Naive thymus-derived CD4-positive, alpha-beta T cell (primary cell): Measurements from ENCODE around the gene GRIK1. TPM values are rescaled to one million over a fixed set of nuclear protein-coding genes. Genes with fewer than 3 reads are reported as not detected.

Experiments
- ATAC-seq: fragments of 150-1000 bp; cut with Tn5 transposase; 2 replicates; pipeline ENCODE4 v1.10.0; 2021; ENCODE audit warnings: mild to moderate bottlenecking, moderate library complexity
- CTCF ChIA-PET: fragments of 350-600 bp; sonication (Branson Sonifier 250); formaldehyde crosslinking; loops from one replicate; lab custom pipeline; 2021; ENCODE audit warnings: antibody characterized with exemption; lab: Charles Lee
- POLR2A ChIA-PET: fragments of 350-600 bp; sonication (Branson Sonifier 250); formaldehyde crosslinking; loops from one replicate; lab custom pipeline; 2021; ENCODE audit warnings: antibody characterized with exemption, inconsistent platforms; lab: Charles Lee
- DNase-seq, 9 donors: peaks; one replicate each; pipeline versions ENCODE4 v3.0.0 to v3.0.0-alpha.2; 2020 to 2022; ENCODE audit warnings: mixed read lengths in 1 of 9
- H3K27ac ChIP-seq: one replicate; pipeline ENCODE4 v1.7.0; 2013; ENCODE audit warnings: mild to moderate bottlenecking, low read depth, low read length, moderate library complexity
- H3K27me3 ChIP-seq, 2 donors: one replicate each; pipeline ENCODE4 v1.7.0; 2013; ENCODE audit warnings: low read length in 2 of 2, mild to moderate bottlenecking in 2 of 2, moderate library complexity in 2 of 2; ENCODE audit not compliant: control insufficient read depth in 2 of 2, insufficient read depth in 2 of 2
- H3K36me3 ChIP-seq, 3 experiments: 1 replicate in 2 of 3; 2 replicates in 1 of 3; pipeline ENCODE4 v1.7.0; 2013; ENCODE audit warnings: low read length in 3 of 3, mild to moderate bottlenecking in 3 of 3, moderate library complexity in 1 of 3; ENCODE audit not compliant: insufficient read depth in 3 of 3, control insufficient read depth in 2 of 3
- H3K4me1 ChIP-seq, 2 donors: one replicate each; pipeline ENCODE4 v1.7.0; 2013; ENCODE audit warnings: low read length in 2 of 2, mild to moderate bottlenecking in 2 of 2, moderate library complexity in 1 of 2; ENCODE audit not compliant: control insufficient read depth in 2 of 2, insufficient read depth in 2 of 2
- H3K4me3 ChIP-seq: 2 replicates; pipeline ENCODE4 v1.7.0; 2013; ENCODE audit warnings: mild to moderate bottlenecking, low read length
- H3K9me3 ChIP-seq, 3 experiments: 1 replicate in 2 of 3; 2 replicates in 1 of 3; pipeline ENCODE4 v1.7.0; 2013; ENCODE audit warnings: low read length in 3 of 3; ENCODE audit not compliant: control insufficient read depth in 2 of 3
- H3K27ac Mint-ChIP-seq, 9 donors: one replicate each; pipeline ENCODE4 v1.8.0; 2020 to 2022; ENCODE audit warnings: mixed read lengths in 9 of 9, mild to moderate bottlenecking in 8 of 9, moderate library complexity in 5 of 9, inconsistent platforms in 2 of 9
- H3K27me3 Mint-ChIP-seq, 5 donors: one replicate each; pipeline ENCODE4 v1.8.0; 2021 to 2022; ENCODE audit warnings: mixed read lengths in 5 of 5, mild to moderate bottlenecking in 1 of 5
- H3K36me3 Mint-ChIP-seq, 5 donors: one replicate each; pipeline ENCODE4 v1.8.0; 2020 to 2022; ENCODE audit warnings: mixed read lengths in 5 of 5, mild to moderate bottlenecking in 3 of 5, inconsistent platforms in 1 of 5
- H3K4me1 Mint-ChIP-seq, 7 donors: one replicate each; pipeline ENCODE4 v1.8.0; 2020 to 2022; ENCODE audit warnings: mixed read lengths in 7 of 7, mild to moderate bottlenecking in 3 of 7, inconsistent platforms in 1 of 7
- H3K4me3 Mint-ChIP-seq, 10 donors: one replicate each; pipeline ENCODE4 v1.8.0; 2020 to 2022; ENCODE audit warnings: mild to moderate bottlenecking in 10 of 10, mixed read lengths in 10 of 10, moderate library complexity in 6 of 10, inconsistent platforms in 2 of 10
- H3K9me3 Mint-ChIP-seq, 11 donors: one replicate each; pipeline ENCODE4 v1.8.0; 2020 to 2022; ENCODE audit warnings: mixed read lengths in 11 of 11, mild to moderate bottlenecking in 4 of 11, inconsistent platforms in 1 of 11, moderate library complexity in 1 of 11
- intact Hi-C, 2 donors: fragments of 100-400 bp; cut with micrococcal nuclease; formaldehyde crosslinking; loops; one replicate each; pipeline ENCODE4 v1.15.1; 2023
- polyA plus RNA-seq, 2 donors: library from polyadenylated mRNA; unstranded; fragments of 300-500 nt; fragmentation: Illumina TruSeq; gene quantifications; one replicate each; pipeline ENCODE4 v1.2.3, GENCODE V29; 2021
- total RNA-seq, 6 experiments: library from RNA in 5 of 6; stranded (reverse) in 5 of 6; gene quantifications; 1 replicate in 5 of 6; 2 replicates in 1 of 6; pipeline ENCODE4 v1.2.3 and lab custom pipeline; 2021 to 2026

GRIK1 gene
- total and polyA plus RNA-seq, 7 experiments from 2014 or later, result 0.10 TPM; not detected in 6

DNA sequence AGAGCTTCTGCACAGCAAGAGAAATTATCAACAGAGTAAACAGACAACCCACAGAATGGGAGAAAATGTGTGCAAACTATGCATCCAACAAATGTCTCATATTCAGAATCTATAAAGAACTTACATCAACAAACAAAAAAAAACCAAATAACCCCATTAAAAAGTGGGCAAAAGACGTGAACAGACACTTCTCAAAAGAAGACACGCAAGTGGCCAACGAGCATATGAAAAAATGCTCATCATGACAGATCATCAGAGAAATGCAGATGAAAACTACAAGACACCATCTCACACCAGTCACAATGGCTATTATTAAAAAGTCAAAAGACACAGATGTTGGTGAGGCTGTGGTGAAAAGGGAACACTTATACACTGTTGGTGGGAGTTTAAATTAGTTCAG is 257.0 kb downstream of the GRIK1 start:
- intact Hi-C loops, result no loop called here
- H3K27me3 ChIP-seq, result no peaks in the 10 kb centered on the region
- ChIA-PET CTCF (no interaction called here), POLR2A (no interaction called here)
- Mint-ChIP-seq H3K27me3 (peaks cover 0 to 15% (median 2%) of the 10 kb centered on the region in 5 donors), H3K9me3 (peaks cover 0 to 24% (median 2%) of the 10 kb centered on the region in 11 donors), H3K4me3 (no peak overlapping the region), H3K4me1 (no peaks in the 10 kb centered on the region), H3K27ac (no peak overlapping the region), H3K36me3 (peaks cover 0 to 4% (median 0%) of the 10 kb centered on the region in 5 donors)
- H3K36me3 ChIP-seq, result no peaks in the 10 kb centered on the region
- DNase-seq (no peak), ATAC-seq (no peak)
- no peak overlapping the region for H3K27ac ChIP-seq
- H3K9me3 ChIP-seq, result no peaks in the 10 kb centered on the region
- no peak overlapping the region for H3K4me3 ChIP-seq
- no peaks in the 10 kb centered on the region for H3K4me1 ChIP-seq

- DNase-seq, result no peak
- Histone ChIP-seq H3K4me1 (no peaks in the 10 kb centered on the region), H3K36me3 (no peaks in the 10 kb centered on the region), H3K27me3 (no peaks in the 10 kb centered on the region), H3K9me3 (no peaks in the 10 kb centered on the region), H3K27ac (no peak overlapping the region), H3K4me3 (no peak overlapping the region)
- intact Hi-C loops, result no loop called here
- ChIA-PET POLR2A (no interaction called here), CTCF (no interaction called here)
- no peak for ATAC-seq
- peaks cover 0 to 4% (median 0%) of the 10 kb centered on the region in 5 donors for H3K36me3 Mint-ChIP-seq
- no peak overlapping the region for H3K4me3 Mint-ChIP-seq
- H3K4me1 Mint-ChIP-seq, result no peaks in the 10 kb centered on the region
- H3K27me3 Mint-ChIP-seq, result peaks cover 0 to 15% (median 4%) of the 10 kb centered on the region in 5 donors
- H3K9me3 Mint-ChIP-seq, result peaks cover 0 to 24% (median 2%) of the 10 kb centered on the region in 11 donors
- H3K27ac Mint-ChIP-seq, result no peak overlapping the region
Measured at GRCh38 chr21:29680273-29680672, 259.5 kb downstream of the GRIK1 start.

GRCh38 chr21:29678626-29679025 is 261.2 kb downstream of the GRIK1 start:
- ATAC-seq, result no peak
- Histone ChIP-seq H3K27ac (no peak overlapping the region), H3K27me3 (no peaks in the 10 kb centered on the region), H3K4me1 (no peaks in the 10 kb centered on the region), H3K9me3 (no peaks in the 10 kb centered on the region), H3K4me3 (no peak overlapping the region), H3K36me3 (no peaks in the 10 kb centered on the region)
- Mint-ChIP-seq H3K36me3 (peaks cover 0 to 4% (median 0%) of the 10 kb centered on the region in 5 donors), H3K9me3 (peaks cover 0 to 12% (median 0%) of the 10 kb centered on the region in 11 donors), H3K4me1 (peaks cover 0 to 4% (median 0%) of the 10 kb centered on the region in 7 donors), H3K4me3 (no peak overlapping the region), H3K27me3 (peaks cover 0 to 4% (median 1%) of the 10 kb centered on the region in 5 donors), H3K27ac (no peak overlapping the region)
- ChIA-PET CTCF (no interaction called here), POLR2A (no interaction called here)
- DNase-seq, result no peak
- intact Hi-C loops, result no loop called here

- peaks cover 0 to 4% (median 0%) of the 10 kb centered on the region in 5 donors for H3K27me3 Mint-ChIP-seq
- Histone ChIP-seq H3K27me3 (no peaks in the 10 kb centered on the region), H3K27ac (no peak overlapping the region), H3K4me3 (no peak overlapping the region), H3K9me3 (no peaks in the 10 kb centered on the region), H3K4me1 (no peaks in the 10 kb centered on the region), H3K36me3 (no peaks in the 10 kb centered on the region)
- ATAC-seq, result no peak
- H3K9me3 Mint-ChIP-seq, result peaks cover 0 to under 1% (median 0%) of the 10 kb centered on the region in 11 donors
- peaks cover 0 to 4% (median 0%) of the 10 kb centered on the region in 5 donors for H3K36me3 Mint-ChIP-seq
- peaks cover 0 to 4% (median 0%) of the 10 kb centered on the region in 7 donors for H3K4me1 Mint-ChIP-seq
- H3K4me3 Mint-ChIP-seq, result no peak overlapping the region
- ChIA-PET CTCF (no interaction called here), POLR2A (no interaction called here)
- no peak for DNase-seq
- H3K27ac Mint-ChIP-seq, result no peak overlapping the region
- intact Hi-C loops, result no loop called here
Measured at GRCh38 chr21:29677326-29677725, 262.5 kb downstream of the GRIK1 start.

DNA sequence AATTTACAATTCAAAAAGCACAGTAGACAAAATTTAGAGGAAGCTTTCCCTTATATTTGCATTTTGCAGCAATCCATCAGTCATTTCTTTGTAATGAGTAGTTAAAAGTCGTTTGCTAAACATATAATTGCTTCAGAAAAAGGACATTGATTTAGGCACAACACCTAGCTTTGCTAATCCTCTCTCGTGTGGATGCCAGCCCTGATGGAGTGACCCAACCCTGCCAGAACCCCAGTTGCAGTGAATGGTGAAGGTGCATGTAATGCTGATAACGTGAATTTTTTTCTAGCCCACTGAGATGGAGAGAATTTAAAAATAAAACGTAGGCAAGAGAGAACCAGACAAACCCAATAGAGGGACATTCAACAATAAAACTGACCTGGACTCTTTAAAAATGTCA is 263.4 kb downstream of the GRIK1 start:
- Histone ChIP-seq H3K4me1 (no peaks in the 10 kb centered on the region), H3K4me3 (no peak overlapping the region), H3K9me3 (no peaks in the 10 kb centered on the region), H3K36me3 (no peaks in the 10 kb centered on the region), H3K27ac (no peak overlapping the region), H3K27me3 (no peaks in the 10 kb centered on the region)
- peaks cover 0 to 3% (median 0%) of the 10 kb centered on the region in 5 donors for H3K36me3 Mint-ChIP-seq
- no peak overlapping the region for H3K27ac Mint-ChIP-seq
- H3K27me3 Mint-ChIP-seq, result peaks cover 0 to 4% (median 0%) of the 10 kb centered on the region in 5 donors
- H3K4me1 Mint-ChIP-seq, result peaks cover 0 to 4% (median 0%) of the 10 kb centered on the region in 7 donors
- H3K4me3 Mint-ChIP-seq, result no peak overlapping the region
- no peaks in the 10 kb centered on the region for H3K9me3 Mint-ChIP-seq
- ChIA-PET CTCF (no interaction called here), POLR2A (no interaction called here)
- ATAC-seq, result no peak
- no peak for DNase-seq
- intact Hi-C loops, result no loop called here

- Mint-ChIP-seq H3K27ac (no peak overlapping the region), H3K27me3 (peaks cover 0 to 4% (median 0%) of the 10 kb centered on the region in 5 donors), H3K9me3 (no peaks in the 10 kb centered on the region), H3K4me1 (peaks cover 0 to 4% (median 0%) of the 10 kb centered on the region in 7 donors), H3K4me3 (no peak overlapping the region), H3K36me3 (peaks cover 0 to 2% (median 0%) of the 10 kb centered on the region in 5 donors)
- no peak overlapping the region for H3K4me3 ChIP-seq
- ATAC-seq, result no peak
- no peaks in the 10 kb centered on the region for H3K4me1 ChIP-seq
- ChIA-PET POLR2A (no interaction called here), CTCF (no interaction called here)
- no peaks in the 10 kb centered on the region for H3K9me3 ChIP-seq
- H3K27ac ChIP-seq, result no peak overlapping the region
- intact Hi-C loops, result no loop called here
- no peaks in the 10 kb centered on the region for H3K36me3 ChIP-seq
- H3K27me3 ChIP-seq, result no peaks in the 10 kb centered on the region
- no peak for DNase-seq
Measured at GRCh38 chr21:29675451-29675850, 264.3 kb downstream of the GRIK1 start.

- intact Hi-C loops, result no loop called here
- no peaks in the 10 kb centered on the region for H3K27me3 ChIP-seq
- H3K9me3 Mint-ChIP-seq, result no peaks in the 10 kb centered on the region
- no peak overlapping the region for H3K4me3 ChIP-seq
- no peak overlapping the region for H3K27ac ChIP-seq
- no peaks in the 10 kb centered on the region for H3K4me1 ChIP-seq
- H3K36me3 ChIP-seq, result no peaks in the 10 kb centered on the region
- H3K4me1 Mint-ChIP-seq, result peaks cover 0 to 4% (median 0%) of the 10 kb centered on the region in 7 donors
- no peaks in the 10 kb centered on the region for H3K9me3 ChIP-seq
- peaks cover 0 to 4% (median 0%) of the 10 kb centered on the region in 5 donors for H3K27me3 Mint-ChIP-seq
- DNase-seq (no peak), ATAC-seq (no peak)
- ChIA-PET POLR2A (interaction anchor here (0.7 kb wide), 1 partner anchor 16 kb away, joined by 3 read pairs; no protein-coding TSS in a partner anchor), CTCF (interaction anchor here (0.7 kb wide), 1 partner anchor 73 kb away, joined by 3 read pairs; no protein-coding TSS in a partner anchor)
- no peak overlapping the region for H3K27ac Mint-ChIP-seq
- no peak overlapping the region for H3K4me3 Mint-ChIP-seq
- H3K36me3 Mint-ChIP-seq, result peaks cover 0 to 2% (median 0%) of the 10 kb centered on the region in 5 donors
Measured at GRCh38 chr21:29674343-29674742, 265.5 kb downstream of the GRIK1 start.
